Gastrocnemius medialis (tissue), 4 donors: ENCODE data around the gene POU2F2.

Experiments used
- CTCF ChIP-seq, 5 experiments: fragments of 450-650 bp in 3 of 5; fragments of 200-600 bp in 2 of 5; sonication (generic) in 2 of 5; IDR thresholded peaks in 4 of 5; conservative IDR thresholded peaks in 1 of 5; 1 replicate in 4 of 5; 2 replicates in 1 of 5; pipeline ENCODE4 v1.5.1; 2016 to 2019; ENCODE audit warnings: antibody characterized with exemption in 5 of 5, mild to moderate bottlenecking in 3 of 5, moderate library complexity in 3 of 5
- POLR2A ChIP-seq, 2 donors: fragments of 450-650 bp; IDR thresholded peaks; one replicate each; pipeline ENCODE4 v1.6.1; 2017; ENCODE audit warnings: antibody characterized with exemption in 2 of 2, mild to moderate bottlenecking in 2 of 2, moderate library complexity in 2 of 2

GRCh38 chr19:42079886-42080763 is 52.1 kb downstream of the POU2F2 start:
- TF ChIP-seq CTCF (IDR thresholded peaks at IDR 0.05 in 4 of 5, conservative IDR thresholded peaks at IDR 0.05 in 1 of 5) (no peak), POLR2A (IDR thresholded peaks at IDR 0.05) (no peak)
